ENCODE measurements around the gene DPP7.

DNA sequence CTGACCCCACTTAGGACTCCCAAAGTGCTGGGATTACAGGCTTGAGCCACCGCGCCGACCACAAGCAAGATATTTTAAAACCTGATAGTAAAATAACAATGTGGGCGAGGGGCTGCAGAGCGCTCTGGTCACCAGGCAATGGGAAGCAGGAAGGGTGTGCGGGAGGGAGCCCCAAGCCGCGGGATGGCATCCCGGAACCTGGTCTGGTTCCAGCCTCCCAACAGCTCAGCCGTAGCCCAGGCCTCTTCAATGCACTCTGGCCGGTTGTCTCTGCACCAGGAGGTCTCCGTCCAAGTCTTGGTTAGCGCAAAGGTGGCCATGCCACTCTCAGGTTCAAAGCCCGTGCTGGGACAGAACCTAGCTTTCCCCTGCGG is 37.9 kb downstream of the DPP7 start:
- no peak for TF ChIP-seq GATA2 (IDR thresholded peaks at IDR 0.05; ENCODE audit: low read depth, low read length)
- TF ChIP-seq GATA3 (IDR thresholded peaks at IDR 0.05; ENCODE audit: low read depth, low read length) = no peak
